ENCODE data around the gene XYLT1.

Gene XYLT1

GRCh38 chr16:17313793-17314547 lies 156.8 kb downstream of the XYLT1 start:
- no peak for TF ChIP-seq NFRKB (IDR thresholded peaks at IDR 0.05)
- TF ChIP-seq ARNT (IDR thresholded peaks at IDR 0.05) = no peak
- TF ChIP-seq ELF4 (IDR thresholded peaks at IDR 0.05) = no peak
- no peak for TF ChIP-seq LEF1 (IDR thresholded peaks at IDR 0.05; ENCODE audit: borderline replicate concordance)
- no peak for TF ChIP-seq TARDBP (IDR thresholded peaks at IDR 0.05)
- TF ChIP-seq PKNOX1 (IDR thresholded peaks at IDR 0.05) = no peak
- TF ChIP-seq SP1 (IDR thresholded peaks at IDR 0.05) = no peak
- TF ChIP-seq SUZ12 (IDR thresholded peaks at IDR 0.05) = no peak
- TF ChIP-seq L3MBTL2 (conservative IDR thresholded peaks at IDR 0.05) = no peak
- no peak for TF ChIP-seq FOXM1 (IDR thresholded peaks at IDR 0.05; ENCODE audit: borderline replicate concordance)
- TF ChIP-seq ZNF384 (IDR thresholded peaks at IDR 0.05) = no peak
- no peak for TF ChIP-seq BHLHE40 (IDR thresholded peaks at IDR 0.05; ENCODE audit: borderline replicate concordance)
- TF ChIP-seq FOXK2 (IDR thresholded peaks at IDR 0.05) = no peak
- no peak for TF ChIP-seq HDGF (IDR thresholded peaks at IDR 0.05; ENCODE audit: borderline replicate concordance)
- no peak for TF ChIP-seq FOXA1 (IDR thresholded peaks at IDR 0.05)
- TF ChIP-seq CTBP1 (IDR thresholded peaks at IDR 0.05; ENCODE audit: borderline replicate concordance) = no peak
- no peak for DNase-seq (ENCODE audit: extremely low spot score)
- POLR2A ChIA-PET = interaction anchor here (1.5 kb wide), 1 partner anchor 15 kb away, joined by 3 read pairs; no protein-coding TSS in a partner anchor
- CTCF ChIA-PET = no interaction called here

DNA sequence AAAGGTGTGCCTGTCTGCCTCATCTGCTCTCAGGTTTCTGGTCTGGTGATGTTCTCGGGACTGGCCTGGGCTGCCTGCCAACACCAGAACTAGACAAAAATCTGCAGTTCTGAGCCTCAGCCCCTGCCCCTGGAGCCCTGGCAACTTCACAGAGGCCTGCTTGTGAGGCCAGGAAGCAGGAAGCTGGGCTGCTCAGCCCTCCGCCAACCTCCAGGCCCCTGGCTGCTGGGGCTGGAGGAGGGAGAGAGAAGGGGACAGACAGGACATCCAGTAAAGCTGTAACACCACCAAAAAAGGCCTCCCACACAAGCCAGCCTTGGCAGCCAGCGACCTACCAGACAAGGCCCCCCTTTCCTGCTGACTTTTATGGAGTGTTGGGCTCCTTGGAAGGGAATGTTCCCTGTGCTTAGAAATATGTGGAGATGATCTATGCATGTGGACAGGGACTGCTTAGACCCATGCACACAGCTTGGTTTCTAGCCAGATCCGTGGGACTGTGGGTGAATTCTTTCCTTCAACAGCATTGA lies 157.6 kb downstream of the XYLT1 start:
- DNase-seq (ENCODE audit: extremely low spot score) = no peak
- ChIA-PET POLR2A (interaction anchor here (1.5 kb wide), 1 partner anchor 16 kb away, joined by 3 read pairs; no protein-coding TSS in a partner anchor), CTCF (no interaction called here)
- TF ChIP-seq ARNT (IDR thresholded peaks at IDR 0.05) (no peak), HDGF (IDR thresholded peaks at IDR 0.05; ENCODE audit: borderline replicate concordance) (no peak), CTBP1 (IDR thresholded peaks at IDR 0.05; ENCODE audit: borderline replicate concordance) (no peak), LEF1 (IDR thresholded peaks at IDR 0.05; ENCODE audit: borderline replicate concordance) (no peak), SUZ12 (IDR thresholded peaks at IDR 0.05) (no peak), ELF4 (IDR thresholded peaks at IDR 0.05) (no peak), NFRKB (IDR thresholded peaks at IDR 0.05) (no peak), FOXA1 (IDR thresholded peaks at IDR 0.05) (no peak), FOXM1 (IDR thresholded peaks at IDR 0.05; ENCODE audit: borderline replicate concordance) (no peak), BHLHE40 (IDR thresholded peaks at IDR 0.05; ENCODE audit: borderline replicate concordance) (no peak), ZNF384 (IDR thresholded peaks at IDR 0.05) (no peak), FOXK2 (IDR thresholded peaks at IDR 0.05) (no peak), TARDBP (IDR thresholded peaks at IDR 0.05) (no peak), PKNOX1 (IDR thresholded peaks at IDR 0.05) (no peak), SP1 (IDR thresholded peaks at IDR 0.05) (no peak), L3MBTL2 (conservative IDR thresholded peaks at IDR 0.05) (no peak)

GRCh38 chr16:17312094-17312710 lies 158.6 kb downstream of the XYLT1 start:
- no peak for DNase-seq (ENCODE audit: extremely low spot score)
- TF ChIP-seq NFRKB (IDR thresholded peaks at IDR 0.05) (no peak), BHLHE40 (IDR thresholded peaks at IDR 0.05; ENCODE audit: borderline replicate concordance) (no peak), SP1 (IDR thresholded peaks at IDR 0.05) (no peak), LEF1 (IDR thresholded peaks at IDR 0.05; ENCODE audit: borderline replicate concordance) (no peak)
- ChIA-PET CTCF (no interaction called here), POLR2A (interaction anchor here (1.5 kb wide), 1 partner anchor 17 kb away, joined by 3 read pairs; no protein-coding TSS in a partner anchor)

- CTCF ChIA-PET = no interaction called here
- no peak for DNase-seq (ENCODE audit: extremely low spot score)
These were observed 159.2 kb downstream of the XYLT1 start for GRCh38 chr16:17311333-17312093.

More at GRCh38 chr16:17311333-17312093, 159.2 kb downstream of the XYLT1 start:
- POLR2A ChIA-PET = no interaction called here
- no peak for TF ChIP-seq FOXK2 (IDR thresholded peaks at IDR 0.05)
- no peak for TF ChIP-seq ZNF384 (IDR thresholded peaks at IDR 0.05)
- no peak for TF ChIP-seq ELF4 (IDR thresholded peaks at IDR 0.05)
- TF ChIP-seq LEF1 (IDR thresholded peaks at IDR 0.05; ENCODE audit: borderline replicate concordance) = no peak
- TF ChIP-seq PKNOX1 (IDR thresholded peaks at IDR 0.05) = no peak
- TF ChIP-seq CTBP1 (IDR thresholded peaks at IDR 0.05; ENCODE audit: borderline replicate concordance) = no peak
- TF ChIP-seq HDGF (IDR thresholded peaks at IDR 0.05; ENCODE audit: borderline replicate concordance) = no peak
- TF ChIP-seq BHLHE40 (IDR thresholded peaks at IDR 0.05; ENCODE audit: borderline replicate concordance) = no peak
- TF ChIP-seq FOXA1 (IDR thresholded peaks at IDR 0.05) = no peak
- TF ChIP-seq TARDBP (IDR thresholded peaks at IDR 0.05) = no peak
- TF ChIP-seq ARNT (IDR thresholded peaks at IDR 0.05) = no peak
- no peak for TF ChIP-seq L3MBTL2 (conservative IDR thresholded peaks at IDR 0.05)
- no peak for TF ChIP-seq SP1 (IDR thresholded peaks at IDR 0.05)
- no peak for TF ChIP-seq FOXM1 (IDR thresholded peaks at IDR 0.05; ENCODE audit: borderline replicate concordance)
- no peak for TF ChIP-seq SUZ12 (IDR thresholded peaks at IDR 0.05)
- TF ChIP-seq NFRKB (IDR thresholded peaks at IDR 0.05) = no peak
